ENCODE results near the gene AIFM3. TPM values are rescaled to one million over a fixed set of nuclear protein-coding genes. Genes with fewer than 3 reads are reported as not detected.

The AIFM3 gene
- total and polyA plus RNA-seq, 2 of the 4 experiments (the other 2 are of a cell fraction) = 0.09 to 0.18 TPM

DNA sequence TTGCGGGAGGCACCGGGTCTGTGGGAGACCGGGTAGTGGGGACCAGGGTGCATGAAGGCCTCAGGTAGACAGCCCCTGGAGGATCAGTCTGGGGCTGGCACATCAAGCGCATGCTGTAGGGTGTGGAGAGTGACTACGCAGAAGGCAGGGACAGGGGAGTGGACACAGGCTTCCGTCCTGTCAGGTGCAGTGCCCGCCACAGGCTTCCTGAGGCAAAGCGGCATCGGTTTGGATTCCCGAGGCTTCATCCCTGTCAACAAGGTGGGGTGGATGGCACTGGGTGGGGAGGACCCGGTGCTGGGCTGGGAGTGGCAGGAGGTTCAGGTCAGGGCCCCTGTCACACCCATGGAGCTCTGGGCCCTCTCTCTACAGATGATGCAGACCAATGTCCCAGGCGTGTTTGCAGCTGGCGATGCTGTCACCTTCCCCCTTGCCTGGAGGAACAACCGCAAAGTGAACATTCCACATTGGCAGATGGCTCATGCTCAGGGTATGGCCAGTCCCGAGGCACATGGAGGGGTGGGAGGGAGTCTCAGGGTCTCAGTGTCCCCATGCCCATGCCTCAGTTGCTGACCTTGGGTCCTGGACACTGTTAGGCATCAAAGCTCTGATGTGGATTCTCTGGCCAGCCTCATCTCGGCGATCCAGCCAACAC, 10.6 kb downstream of the AIFM3 start:
- no peak overlapping the region for H3K9ac ChIP-seq (ENCODE audit: low read depth, low read length)

More for the DNA sequence above, 10.6 kb downstream of the AIFM3 start:
- H2BK15ac ChIP-seq (ENCODE audit: low read depth, low read length) = no peak overlapping the region
- peaks cover 10% of the 10 kb centered on the region for H3K9me3 ChIP-seq (ENCODE audit: control insufficient read depth, insufficient read depth, low read length)
- H3K36me3 ChIP-seq (ENCODE audit: control insufficient read depth, insufficient read depth, low read length) = no peaks in the 10 kb centered on the region
- in situ Hi-C loops (cut with MboI; ENCODE audit: low sequenced_read_pairs) (no loop called here), intact Hi-C loops (cut with micrococcal nuclease) (no loop called here), dilution Hi-C loops (cut with HindIII; ENCODE audit: low sequenced_read_pairs, unreplicated experiment) (no loop called here)
- H3K27me3 ChIP-seq (ENCODE audit: control insufficient read depth, insufficient read depth, low read length) = peaks cover 2% of the 10 kb centered on the region; the same call in 1 of the 2 replicates
- H3K18ac ChIP-seq (ENCODE audit: low read depth, low read length) = no peak overlapping the region
- H3K9me1 ChIP-seq (ENCODE audit: insufficient read depth, low read length) = peaks cover 19% of the 10 kb centered on the region; the same call in 1 of the 2 replicates
- H3K14ac ChIP-seq (replicated peaks; ENCODE audit: low read depth, low read length) = no peak overlapping the region
- no peak overlapping the region for H2AK5ac ChIP-seq (ENCODE audit: low read depth, low read length)
- DNase-seq (no peak), ATAC-seq (ENCODE audit: low read depth) (no peak)
- no peak overlapping the region for H3K27ac ChIP-seq (ENCODE audit: insufficient read depth, low read length)
- CTCF ChIA-PET = no interaction called here
- no peak overlapping the region for H3K56ac ChIP-seq (ENCODE audit: extremely low read depth, insufficient read depth, low read length)
- WGBS, 2 experiments (ENCODE audit: extremely low coverage in 2 of 2, insufficient read length in 1 of 2) = 68% methylated on average over 5 of the region's 17 CpGs; no CpG with 5 or more reads in 1 of the 2 experiments
- no peaks in the 10 kb centered on the region for H4K20me1 ChIP-seq (ENCODE audit: insufficient read depth, low read length)
- TF ChIP-seq POLR2A (IDR thresholded peaks at IDR 0.05; ENCODE audit: low read depth, low read length) (no peak), MAZ (IDR thresholded peaks at IDR 0.05; ENCODE audit: borderline replicate concordance, low read depth, low read length) (no peak), RCOR1 (IDR thresholded peaks at IDR 0.05; ENCODE audit: insufficient replicate concordance, low read length) (no peak)
- TF ChIP-seq, protein P1, sequence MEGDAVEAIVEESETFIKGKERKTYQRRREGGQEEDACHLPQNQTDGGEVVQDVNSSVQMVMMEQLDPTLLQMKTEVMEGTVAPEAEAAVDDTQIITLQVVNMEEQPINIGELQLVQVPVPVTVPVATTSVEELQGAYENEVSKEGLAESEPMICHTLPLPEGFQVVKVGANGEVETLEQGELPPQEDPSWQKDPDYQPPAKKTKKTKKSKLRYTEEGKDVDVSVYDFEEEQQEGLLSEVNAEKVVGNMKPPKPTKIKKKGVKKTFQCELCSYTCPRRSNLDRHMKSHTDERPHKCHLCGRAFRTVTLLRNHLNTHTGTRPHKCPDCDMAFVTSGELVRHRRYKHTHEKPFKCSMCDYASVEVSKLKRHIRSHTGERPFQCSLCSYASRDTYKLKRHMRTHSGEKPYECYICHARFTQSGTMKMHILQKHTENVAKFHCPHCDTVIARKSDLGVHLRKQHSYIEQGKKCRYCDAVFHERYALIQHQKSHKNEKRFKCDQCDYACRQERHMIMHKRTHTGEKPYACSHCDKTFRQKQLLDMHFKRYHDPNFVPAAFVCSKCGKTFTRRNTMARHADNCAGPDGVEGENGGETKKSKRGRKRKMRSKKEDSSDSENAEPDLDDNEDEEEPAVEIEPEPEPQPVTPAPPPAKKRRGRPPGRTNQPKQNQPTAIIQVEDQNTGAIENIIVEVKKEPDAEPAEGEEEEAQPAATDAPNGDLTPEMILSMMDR (conservative IDR thresholded peaks at IDR 0.05; ENCODE audit: low read depth, low read length) = no peak
- H2AFZ ChIP-seq (replicated peaks; ENCODE audit: low read length, poor library complexity) = no peak overlapping the region
- H4K5ac ChIP-seq (ENCODE audit: low read depth, low read length) = no peak overlapping the region
- H3K4me1 ChIP-seq (ENCODE audit: control insufficient read depth, insufficient read depth, low read length) = peaks cover 5% of the 10 kb centered on the region
- no peak overlapping the region for H2BK20ac ChIP-seq (ENCODE audit: low read depth, low read length)
- H3K4me3 ChIP-seq (ENCODE audit: insufficient read depth, low read depth, low read length) = no peak overlapping the region
- no peak overlapping the region for H3K23ac ChIP-seq (ENCODE audit: low read depth, low read length)
- H4K91ac ChIP-seq (ENCODE audit: insufficient read depth, low read depth, low read length) = no peak overlapping the region
- no peak overlapping the region for H2BK120ac ChIP-seq (ENCODE audit: low read depth, low read length)
- POLR2A ChIA-PET (ENCODE audit: unreplicated experiment) = no interaction called here
- no peak overlapping the region for H3K4me2 ChIP-seq (ENCODE audit: low read depth, low read length)
- peaks cover 9 to 19% of the 10 kb centered on the region in 2 experiments; a peak in 3 of 4 replicates for H3K79me1 ChIP-seq (ENCODE audit: low read depth in 1 of 2, low read length in 2 of 2)
- no peak overlapping the region for H3K4ac ChIP-seq (ENCODE audit: low read depth, low read length)
- H2AK9ac ChIP-seq (replicated peaks; ENCODE audit: low read depth, low read length, poor library complexity) = no peak overlapping the region
- H4K8ac ChIP-seq (ENCODE audit: low read depth in 2 of 2, low read length in 2 of 2) = no peak overlapping the region
- H2BK5ac ChIP-seq (ENCODE audit: low read depth, low read length, poor library complexity, severe bottlenecking) = no peak overlapping the region
- no TSS peak for BruUV-seq (replicated peaks)

All from IMR-90 (cell line).